NCI-H1092 (cell line): ENCODE results near the gene RNF112.

Source experiments
- DNase-seq: peaks from one replicate; lab custom pipeline; 2025; lab: John Stamatoyannopoulos, UW

Gene RNF112

GRCh38 chr17:19388791-19389785, 21.9 kb upstream of the RNF112 start:
- no peak for DNase-seq

GRCh38 chr17:19390951-19391350, 20.1 kb upstream of the RNF112 start:
- no peak for DNase-seq

- DNase-seq, result no peak
Observed at GRCh38 chr17:19391432-19391831, 19.6 kb upstream of the RNF112 start.

DNA sequence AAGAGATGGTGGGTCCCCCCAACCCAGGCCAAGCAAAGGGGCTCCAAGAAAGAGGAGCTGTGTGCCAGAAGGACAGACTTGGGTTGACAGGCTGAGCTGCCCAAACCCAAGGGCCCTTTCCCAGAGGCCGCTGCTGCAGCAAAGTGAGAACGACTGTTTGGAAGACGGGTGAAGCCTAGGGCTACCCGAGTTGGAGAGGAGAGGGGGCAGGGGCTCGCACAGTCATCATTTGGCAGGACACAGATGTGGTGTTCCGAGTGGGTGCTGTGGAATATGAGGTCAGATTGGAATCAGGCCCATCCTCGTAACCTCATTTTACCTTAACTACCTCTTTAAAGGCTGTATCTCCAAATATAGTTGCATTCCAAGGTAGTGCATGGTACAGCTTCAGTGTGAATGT, 18.7 kb upstream of the RNF112 start:
- no peak for DNase-seq

- no peak for DNase-seq
Observed at GRCh38 chr17:19397556-19398041, 13.4 kb upstream of the RNF112 start.

DNA sequence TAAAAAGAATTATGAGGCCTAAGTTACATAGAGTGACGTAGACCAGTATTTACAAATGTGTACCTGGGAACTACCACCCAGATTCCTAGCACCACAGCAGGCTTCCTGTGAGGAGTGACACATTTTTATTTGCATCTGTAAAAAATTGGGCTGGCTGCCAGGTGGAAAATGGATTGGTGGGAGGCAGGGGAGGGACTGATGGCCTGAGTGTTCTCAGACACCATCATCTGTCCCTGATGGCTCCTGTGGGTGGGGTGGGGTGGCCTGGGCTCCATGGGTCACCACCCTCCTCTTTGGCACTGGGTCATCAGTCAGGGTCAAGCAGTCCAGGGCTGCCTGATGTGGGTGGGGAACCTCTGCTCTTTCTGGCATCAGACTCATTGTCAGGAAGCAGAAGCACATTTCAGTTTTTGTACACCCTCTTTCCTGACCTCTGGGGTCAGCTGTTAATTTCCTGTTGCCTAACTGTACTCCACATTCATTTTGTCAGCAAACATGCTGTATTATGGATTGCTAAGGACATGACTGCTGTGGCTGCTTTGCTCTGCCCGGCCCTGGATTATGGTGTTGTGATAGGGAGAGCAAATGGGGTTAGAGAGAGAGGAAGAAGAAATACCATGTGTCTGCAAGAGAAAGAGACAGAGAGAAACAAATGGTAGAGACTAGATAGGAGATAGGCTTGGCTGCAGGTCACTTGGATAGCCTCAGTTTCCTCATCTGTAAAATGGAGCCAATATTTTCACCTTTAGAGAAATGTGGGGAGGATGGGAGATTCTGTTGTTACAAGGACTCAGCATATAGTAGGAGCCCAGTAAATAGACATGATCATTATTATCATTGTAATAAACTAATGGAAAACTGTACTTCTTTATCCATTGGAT, 12.5 kb upstream of the RNF112 start:
- DNase-seq, result no peak

- DNase-seq, result no peak
Observed at GRCh38 chr17:19399750-19400450, 11.1 kb upstream of the RNF112 start.

GRCh38 chr17:19401321-19402010, 9.6 kb upstream of the RNF112 start:
- DNase-seq, result no peak

DNA sequence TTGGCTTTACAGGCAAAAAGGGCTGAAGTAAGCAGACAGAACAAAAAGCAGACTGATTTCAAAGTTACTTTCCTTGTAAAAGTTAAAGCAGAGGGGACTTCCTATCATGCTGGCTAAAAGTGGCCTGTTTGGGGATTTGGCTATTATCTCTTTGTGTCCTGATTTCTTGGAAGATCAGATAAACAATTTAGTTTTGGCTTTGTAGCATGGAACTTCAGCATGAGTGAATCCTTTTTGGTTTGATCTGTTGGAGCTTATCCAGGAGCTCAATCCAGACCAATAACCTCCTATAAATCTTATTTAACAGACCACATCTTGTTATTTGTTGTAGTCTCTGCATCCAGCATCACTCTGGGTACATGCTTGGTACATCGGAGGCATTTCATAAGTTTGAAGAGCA, 8.9 kb upstream of the RNF112 start:
- DNase-seq, result no peak

DNA sequence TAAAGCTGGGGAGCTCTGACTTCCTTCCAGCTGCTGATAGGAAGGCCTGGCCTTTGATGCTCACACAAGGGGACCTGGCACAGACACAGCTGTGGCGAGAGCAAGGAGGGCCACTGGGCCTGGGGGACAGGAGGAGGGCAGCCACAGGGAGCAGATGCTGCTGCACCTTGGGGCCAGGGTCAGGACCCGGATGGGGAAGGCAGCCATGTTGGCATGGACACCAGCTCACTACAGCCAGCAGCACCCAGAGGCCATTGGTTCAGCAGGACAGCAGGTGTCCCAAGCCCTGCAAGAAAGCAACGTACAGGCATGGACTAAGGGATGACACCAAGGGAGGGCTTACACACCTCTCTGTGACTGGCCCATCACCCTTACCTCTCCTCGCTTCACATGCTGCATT, 8.0 kb upstream of the RNF112 start:
- DNase-seq, result no peak

DNA sequence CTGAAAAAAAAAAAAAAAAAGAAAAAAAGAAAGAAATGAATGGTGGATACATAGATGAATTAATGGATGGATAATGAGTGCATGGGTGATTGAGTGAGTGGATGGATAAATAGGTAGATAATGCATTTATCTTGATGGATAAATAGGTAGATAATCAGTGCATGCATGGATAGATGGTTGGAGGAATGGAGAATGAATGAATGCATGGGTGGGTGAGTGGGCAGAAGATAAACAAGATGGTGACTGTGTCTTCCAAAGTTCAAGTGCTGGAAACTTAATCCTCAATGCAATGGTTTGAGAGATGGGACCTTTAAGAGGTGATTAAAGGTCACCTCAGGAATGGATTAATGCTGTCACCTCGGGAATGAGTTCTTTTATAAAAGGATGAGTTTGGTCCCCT, 6.8 kb upstream of the RNF112 start:
- no peak for DNase-seq

DNA sequence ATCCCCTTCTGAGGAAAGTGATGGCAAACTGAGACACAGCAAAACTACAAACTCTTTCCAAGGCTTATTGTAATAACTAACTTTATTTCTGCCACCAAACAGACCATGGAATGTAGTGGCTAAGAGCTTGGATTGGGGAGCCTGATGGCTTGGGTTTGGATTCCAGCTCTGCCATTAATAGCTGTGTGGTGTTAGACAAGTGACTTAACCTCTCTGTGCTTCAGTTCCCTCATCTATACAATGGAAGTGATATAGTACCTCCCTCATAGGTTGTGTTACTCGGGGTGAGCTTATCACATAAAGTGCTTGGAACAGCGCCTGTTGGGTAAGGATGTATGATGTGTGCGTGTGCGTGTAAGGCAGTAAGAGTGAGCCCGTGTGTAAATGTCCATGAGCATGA, 5.9 kb upstream of the RNF112 start:
- no peak for DNase-seq

GRCh38 chr17:19407601-19408345, 3.3 kb upstream of the RNF112 start:
- no peak for DNase-seq

GRCh38 chr17:19408346-19408710, 2.7 kb upstream of the RNF112 start:
- DNase-seq, result no peak

GRCh38 chr17:19409066-19409465, 2.0 kb upstream of the RNF112 start:
- DNase-seq, result no peak

- DNase-seq, result no peak
Observed at GRCh38 chr17:19409509-19409908, 1.5 kb upstream of the RNF112 start.

DNA sequence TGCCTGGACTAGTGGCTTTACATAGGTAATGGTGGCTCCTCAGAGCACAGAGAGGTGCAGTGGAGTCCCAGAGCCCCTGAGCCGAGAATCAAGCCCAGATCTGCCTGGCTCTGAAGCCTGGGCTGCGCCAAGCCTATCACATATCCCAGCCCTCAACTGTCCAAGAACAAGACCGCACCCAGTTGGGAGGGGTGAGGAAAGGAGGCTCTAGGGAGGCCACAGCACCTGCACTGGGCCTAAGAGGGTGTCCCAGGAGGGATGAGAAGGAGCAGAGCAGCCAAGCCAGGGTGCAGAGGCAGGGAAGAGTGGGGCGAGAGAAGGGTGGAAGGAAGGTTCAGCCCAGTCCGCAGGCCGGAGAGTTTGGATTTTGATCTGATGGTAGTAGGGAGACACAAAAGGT, 941 bp upstream of the RNF112 start:
- DNase-seq, result no peak

- DNase-seq, result no peak
Observed at GRCh38 chr17:19411631-19412030, 599 bp downstream of the RNF112 start.

- no peak for DNase-seq
Observed at GRCh38 chr17:19412510-19412909, 1.5 kb downstream of the RNF112 start.

DNA sequence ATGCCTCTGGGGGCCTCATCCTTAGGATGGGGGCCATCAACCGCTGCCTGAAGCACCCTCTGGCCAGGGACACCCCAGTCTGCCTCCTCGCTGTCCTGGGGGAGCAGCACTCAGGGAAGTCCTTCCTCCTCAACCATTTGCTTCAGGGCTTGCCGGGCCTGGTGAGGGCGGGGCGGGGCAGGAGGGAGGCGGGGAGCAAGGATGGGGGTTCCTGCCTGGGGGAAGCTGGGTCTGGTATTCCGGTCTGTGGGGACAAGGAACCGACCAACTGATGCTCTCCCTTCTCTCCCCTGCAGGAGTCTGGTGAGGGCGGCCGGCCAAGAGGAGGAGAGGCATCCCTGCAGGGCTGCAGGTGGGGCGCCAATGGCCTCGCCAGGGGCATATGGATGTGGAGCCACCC, 2.0 kb downstream of the RNF112 start:
- no peak for DNase-seq

- no peak for DNase-seq
Observed at GRCh38 chr17:19413761-19414160, 2.7 kb downstream of the RNF112 start.
